ENCODE data around the gene CD22. TPM values are rescaled to one million over a fixed set of nuclear protein-coding genes. Genes with fewer than 3 reads are reported as not detected.

CD22 gene
- total RNA-seq, 1 experiment from 2014 or later: 0.56 TPM

- intact Hi-C loops (cut with micrococcal nuclease): no loop called here
- Mint-ChIP-seq H3K4me1 (ENCODE audit: insufficient read depth, unreplicated experiment) (peaks cover 21% of the 10 kb centered on the region), H3K27ac (ENCODE audit: low read depth, unreplicated experiment) (no peak overlapping the region)
These were observed 14.0 kb upstream of the CD22 start for GRCh38 chr19:35314858-35315470.

GRCh38 chr19:35315883-35316282 lies 13.1 kb upstream of the CD22 start:
- Mint-ChIP-seq H3K27ac (ENCODE audit: low read depth, unreplicated experiment) (no peak overlapping the region), H3K4me1 (ENCODE audit: insufficient read depth, unreplicated experiment) (peaks cover 21% of the 10 kb centered on the region), H3K36me3 (ENCODE audit: insufficient read depth, unreplicated experiment) (no peaks in the 10 kb centered on the region), H3K9me3 (ENCODE audit: unreplicated experiment) (no peaks in the 10 kb centered on the region), H3K27me3 (ENCODE audit: insufficient read depth, unreplicated experiment) (no peaks in the 10 kb centered on the region), H3K4me3 (ENCODE audit: unreplicated experiment) (no peak overlapping the region)
- intact Hi-C loops (cut with micrococcal nuclease): no loop called here
- TF ChIP-seq CTCF (IDR thresholded peaks at IDR 0.05; ENCODE audit: unreplicated experiment): no peak
- BruUV-seq (replicated peaks): no TSS peak
- CTCF ChIA-PET: interaction anchor here (0.6 to 1.8 kb wide), 4 partner anchors 9 to 181 kb away, joined by 3 to 4 read pairs (median 3); no protein-coding TSS in a partner anchor
- POLR2A ChIA-PET: no interaction called here
- DNase-seq (ENCODE audit: unreplicated experiment): no peak

More at GRCh38 chr19:35314858-35315470, 14.0 kb upstream of the CD22 start:
- TF ChIP-seq CTCF (IDR thresholded peaks at IDR 0.05; ENCODE audit: unreplicated experiment): no peak
- H3K4me3 Mint-ChIP-seq (ENCODE audit: unreplicated experiment): no peak overlapping the region
- no peaks in the 10 kb centered on the region for H3K36me3 Mint-ChIP-seq (ENCODE audit: insufficient read depth, unreplicated experiment)
- no peaks in the 10 kb centered on the region for H3K27me3 Mint-ChIP-seq (ENCODE audit: insufficient read depth, unreplicated experiment)
- BruUV-seq (replicated peaks): no TSS peak
- H3K9me3 Mint-ChIP-seq (ENCODE audit: unreplicated experiment): no peaks in the 10 kb centered on the region
- DNase-seq (ENCODE audit: unreplicated experiment): no peak
- POLR2A ChIA-PET: no interaction called here
- CTCF ChIA-PET: interaction anchor here (1.1 to 1.8 kb wide), 2 partner anchors 8 to 154 kb away, joined by 3 to 4 read pairs; no protein-coding TSS in a partner anchor

- ChIA-PET POLR2A (no interaction called here), CTCF (interaction anchor here (0.9 to 1.8 kb wide), 2 partner anchors 152 to 181 kb away, joined by 3 to 4 read pairs; no protein-coding TSS in a partner anchor)
- Mint-ChIP-seq H3K4me3 (ENCODE audit: unreplicated experiment) (no peak overlapping the region), H3K27me3 (ENCODE audit: insufficient read depth, unreplicated experiment) (no peaks in the 10 kb centered on the region), H3K4me1 (ENCODE audit: insufficient read depth, unreplicated experiment) (peaks cover 21% of the 10 kb centered on the region), H3K27ac (ENCODE audit: low read depth, unreplicated experiment) (no peak overlapping the region), H3K36me3 (ENCODE audit: insufficient read depth, unreplicated experiment) (no peaks in the 10 kb centered on the region), H3K9me3 (ENCODE audit: unreplicated experiment) (no peaks in the 10 kb centered on the region)
- BruUV-seq (replicated peaks): no TSS peak
- DNase-seq (ENCODE audit: unreplicated experiment): no peak
- no peak for TF ChIP-seq CTCF (IDR thresholded peaks at IDR 0.05; ENCODE audit: unreplicated experiment)
- intact Hi-C loops (cut with micrococcal nuclease): no loop called here
These were observed 12.4 kb upstream of the CD22 start for GRCh38 chr19:35316560-35316959.

- BruUV-seq (replicated peaks): no TSS peak
- no peak overlapping the region for H3K27ac Mint-ChIP-seq (ENCODE audit: low read depth, unreplicated experiment)
- TF ChIP-seq CTCF (IDR thresholded peaks at IDR 0.05; ENCODE audit: unreplicated experiment): no peak
- no peak for DNase-seq (ENCODE audit: unreplicated experiment)
- no peak overlapping the region for H3K4me3 Mint-ChIP-seq (ENCODE audit: unreplicated experiment)
- peaks cover 21% of the 10 kb centered on the region for H3K4me1 Mint-ChIP-seq (ENCODE audit: insufficient read depth, unreplicated experiment)
- ChIA-PET POLR2A (interaction anchor here (1.0 kb wide), 1 partner anchor 52 kb away, joined by 3 read pairs; no protein-coding TSS in a partner anchor), CTCF (interaction anchor here (0.5 to 1.8 kb wide), 4 partner anchors 36 to 587 kb away, joined by 3 to 6 read pairs (median 3); no protein-coding TSS in a partner anchor)
- no peaks in the 10 kb centered on the region for H3K36me3 Mint-ChIP-seq (ENCODE audit: insufficient read depth, unreplicated experiment)
- intact Hi-C loops (cut with micrococcal nuclease): no loop called here
- H3K27me3 Mint-ChIP-seq (ENCODE audit: insufficient read depth, unreplicated experiment): no peaks in the 10 kb centered on the region
- no peaks in the 10 kb centered on the region for H3K9me3 Mint-ChIP-seq (ENCODE audit: unreplicated experiment)
These were observed 11.4 kb upstream of the CD22 start for GRCh38 chr19:35317464-35318043.

Data from MCF 10A (cell line).